ENCODE results near the gene ABHD2.

Gene ABHD2

DNA sequence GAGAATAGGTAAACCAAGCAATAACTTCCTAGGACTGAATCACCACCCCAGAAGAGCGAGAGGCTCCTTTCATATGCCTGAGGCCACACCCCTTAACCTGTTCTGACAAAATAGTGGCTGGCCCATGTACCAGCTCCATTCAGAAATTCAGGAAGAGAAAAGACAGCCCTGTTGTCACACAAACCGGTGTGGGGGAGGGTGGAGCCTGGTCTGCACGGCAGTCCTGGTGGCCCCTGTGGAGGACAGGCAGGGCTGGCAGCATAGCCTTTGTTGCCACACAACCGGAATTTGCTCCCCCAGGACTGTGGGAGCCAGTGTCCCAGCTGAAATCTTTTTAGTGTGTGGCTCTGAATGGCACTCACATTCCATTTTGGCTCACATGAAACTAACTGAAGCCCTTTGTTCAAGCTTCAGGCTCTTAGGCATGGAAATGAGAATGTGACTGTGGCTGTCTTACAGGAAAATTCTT, 109.3 kb downstream of the ABHD2 start:
- DNase-seq (ENCODE audit: insufficient read length, low spot score) (no peak), FAIRE-seq (no peak)

DNA sequence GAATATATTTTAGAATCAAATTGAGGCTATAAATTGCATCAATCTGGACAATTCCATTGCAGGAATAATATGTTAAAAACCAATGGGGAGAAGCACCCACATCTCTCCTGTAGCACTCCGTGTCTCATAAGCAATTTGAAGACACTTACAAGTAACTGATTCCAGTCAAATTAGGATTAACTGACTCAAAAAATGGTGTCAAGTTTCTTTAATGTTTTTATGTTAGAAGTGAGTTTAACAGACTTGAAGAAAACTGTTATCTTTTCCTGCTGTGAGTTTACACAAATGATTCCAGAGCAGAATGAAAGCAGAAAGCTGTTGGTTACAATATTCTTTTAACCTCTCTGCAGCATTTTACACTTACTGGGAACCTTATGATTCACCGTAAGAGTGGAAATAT, 109.9 kb downstream of the ABHD2 start:
- TF ChIP-seq, protein P1, sequence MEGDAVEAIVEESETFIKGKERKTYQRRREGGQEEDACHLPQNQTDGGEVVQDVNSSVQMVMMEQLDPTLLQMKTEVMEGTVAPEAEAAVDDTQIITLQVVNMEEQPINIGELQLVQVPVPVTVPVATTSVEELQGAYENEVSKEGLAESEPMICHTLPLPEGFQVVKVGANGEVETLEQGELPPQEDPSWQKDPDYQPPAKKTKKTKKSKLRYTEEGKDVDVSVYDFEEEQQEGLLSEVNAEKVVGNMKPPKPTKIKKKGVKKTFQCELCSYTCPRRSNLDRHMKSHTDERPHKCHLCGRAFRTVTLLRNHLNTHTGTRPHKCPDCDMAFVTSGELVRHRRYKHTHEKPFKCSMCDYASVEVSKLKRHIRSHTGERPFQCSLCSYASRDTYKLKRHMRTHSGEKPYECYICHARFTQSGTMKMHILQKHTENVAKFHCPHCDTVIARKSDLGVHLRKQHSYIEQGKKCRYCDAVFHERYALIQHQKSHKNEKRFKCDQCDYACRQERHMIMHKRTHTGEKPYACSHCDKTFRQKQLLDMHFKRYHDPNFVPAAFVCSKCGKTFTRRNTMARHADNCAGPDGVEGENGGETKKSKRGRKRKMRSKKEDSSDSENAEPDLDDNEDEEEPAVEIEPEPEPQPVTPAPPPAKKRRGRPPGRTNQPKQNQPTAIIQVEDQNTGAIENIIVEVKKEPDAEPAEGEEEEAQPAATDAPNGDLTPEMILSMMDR (IDR thresholded peaks at IDR 0.05; ENCODE audit: insufficient read depth, missing control alignments): no peak
- DNase-seq (ENCODE audit: insufficient read length, low spot score): no peak
- FAIRE-seq: no peak

More for the DNA sequence above, 109.3 kb downstream of the ABHD2 start:
- TF ChIP-seq, protein P1 (IDR thresholded peaks at IDR 0.05; ENCODE audit: insufficient read depth, missing control alignments): no peak

DNA sequence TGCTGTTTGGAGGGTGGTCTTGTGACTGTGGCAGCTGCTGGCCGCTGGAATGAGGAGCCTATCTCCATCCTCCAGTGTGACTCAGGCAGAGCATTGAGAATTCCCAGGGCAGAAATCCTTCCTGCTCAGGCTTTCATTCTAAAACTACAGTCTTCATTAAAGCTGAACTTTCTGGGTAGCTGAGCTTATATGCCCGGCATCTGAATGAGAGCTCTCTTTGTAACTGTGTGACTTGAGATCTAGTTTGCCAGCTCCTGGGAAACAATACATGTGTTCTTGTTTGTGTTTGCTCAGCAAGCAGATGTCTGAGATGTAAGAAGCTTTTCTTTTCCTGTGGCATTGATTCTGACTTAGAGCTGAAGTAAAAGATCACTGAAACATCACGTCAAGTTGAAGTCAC, 110.7 kb downstream of the ABHD2 start:
- TF ChIP-seq, protein P1 (IDR thresholded peaks at IDR 0.05; ENCODE audit: insufficient read depth, missing control alignments): no peak
- FAIRE-seq (no peak), DNase-seq (ENCODE audit: insufficient read length, low spot score) (no peak)

DNA sequence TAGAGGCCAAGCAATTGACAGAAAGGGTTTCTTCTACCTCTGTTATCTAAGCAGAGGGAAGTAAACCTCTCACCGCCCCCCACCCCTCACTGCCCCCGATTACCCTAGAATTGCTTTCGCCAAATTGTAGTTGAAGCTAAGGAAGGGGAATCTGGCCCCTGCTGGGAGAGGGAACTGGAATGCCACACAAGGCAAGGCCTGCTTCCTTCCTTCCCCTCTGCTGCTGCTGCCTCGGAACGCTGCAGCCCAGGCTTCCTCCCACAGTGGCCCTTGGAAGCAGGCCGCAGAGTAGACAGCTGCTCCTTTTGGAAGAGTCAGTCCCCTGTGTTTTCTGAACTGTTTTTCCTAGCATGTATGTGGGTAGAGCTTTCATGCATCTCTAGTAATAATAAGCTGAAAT, 111.5 kb downstream of the ABHD2 start:
- TF ChIP-seq, protein P1 (IDR thresholded peaks at IDR 0.05; ENCODE audit: insufficient read depth, missing control alignments): no peak
- FAIRE-seq (no peak), DNase-seq (ENCODE audit: insufficient read length, low spot score) (no peak)

DNA sequence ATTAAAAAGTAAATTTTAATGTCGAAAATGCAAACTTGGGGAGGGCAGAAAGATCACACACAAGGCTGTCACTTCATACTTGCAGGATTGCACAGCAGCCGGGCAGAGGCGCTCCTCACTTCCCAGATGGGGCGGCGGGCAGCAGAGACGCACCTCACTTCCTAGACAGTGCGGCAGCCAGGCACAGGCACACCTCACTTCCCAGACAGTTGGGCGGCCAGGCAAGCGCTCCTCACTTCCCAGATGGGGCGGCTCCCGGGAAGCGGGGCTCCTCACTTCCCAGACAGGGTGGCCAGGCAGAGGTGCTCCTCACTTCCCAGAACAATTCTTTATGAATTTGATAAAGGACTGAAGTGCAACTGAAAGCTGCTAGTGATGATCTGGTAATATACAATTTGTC, 111.9 kb downstream of the ABHD2 start:
- FAIRE-seq (no peak), DNase-seq (ENCODE audit: insufficient read length, low spot score) (no peak)
- TF ChIP-seq, protein P1 (IDR thresholded peaks at IDR 0.05; ENCODE audit: insufficient read depth, missing control alignments): no peak

DNA sequence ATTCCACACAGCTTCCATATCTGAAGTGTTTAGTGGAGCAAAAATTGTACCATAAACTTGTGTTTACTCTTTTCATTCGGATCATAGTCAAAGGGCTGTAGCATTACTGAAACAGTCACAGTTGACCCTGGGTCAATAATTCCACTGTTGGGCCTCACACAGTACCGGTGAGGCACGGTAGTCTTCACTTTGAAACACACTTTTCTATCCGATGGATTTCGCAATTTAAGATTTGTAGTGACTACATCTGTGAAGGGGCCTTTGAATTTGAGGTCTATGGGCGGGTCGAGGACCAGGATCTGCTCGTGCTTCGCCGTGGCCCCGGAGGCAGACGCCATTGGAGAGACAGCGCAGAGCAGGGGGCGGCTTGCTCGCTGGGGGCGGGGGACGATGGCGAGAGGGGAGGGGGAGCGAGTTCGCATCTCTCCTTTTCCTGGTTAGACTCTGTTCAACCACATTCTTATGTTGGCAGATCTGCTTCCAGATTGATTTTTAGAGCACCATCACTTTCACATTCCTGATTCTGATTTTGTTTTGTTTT, 113.3 kb downstream of the ABHD2 start:
- FAIRE-seq (no peak), DNase-seq (ENCODE audit: insufficient read length, low spot score) (no peak)
- TF ChIP-seq, protein P1 (IDR thresholded peaks at IDR 0.05; ENCODE audit: insufficient read depth, missing control alignments): no peak

DNA sequence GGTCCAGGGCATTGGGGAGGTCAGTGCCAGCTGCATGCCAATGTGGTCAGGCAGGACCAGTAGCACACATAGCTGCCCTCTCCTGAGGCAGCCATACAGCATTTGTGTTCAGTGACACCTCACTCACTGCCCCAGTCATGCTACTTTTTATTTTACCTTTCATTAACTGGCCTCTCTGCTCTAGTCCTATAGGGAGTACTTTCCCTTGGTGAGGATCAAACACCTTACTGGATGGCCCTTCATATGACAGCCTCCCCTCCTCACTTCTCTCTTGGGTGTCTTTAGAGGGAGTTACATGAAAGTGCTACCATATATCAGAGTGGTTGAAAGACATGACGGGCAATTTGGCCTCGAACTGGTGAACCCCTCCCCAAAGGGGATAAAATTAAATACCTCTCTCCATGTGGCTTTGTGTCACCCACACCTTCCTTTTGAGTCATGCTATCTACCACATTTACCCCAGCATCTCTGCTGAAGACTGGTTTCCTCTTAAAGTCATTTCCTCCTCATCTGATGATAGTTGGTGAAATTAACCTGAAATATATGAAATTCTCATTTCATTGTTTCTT, 115.5 kb downstream of the ABHD2 start:
- TF ChIP-seq, protein P1 (IDR thresholded peaks at IDR 0.05; ENCODE audit: insufficient read depth, missing control alignments): no peak
- FAIRE-seq: no peak
- no peak for DNase-seq (ENCODE audit: insufficient read length, low spot score)
